Epithelial cell of proximal tubule (primary cell): ENCODE measurements around the gene PDCD1. TPM values are rescaled to one million over a fixed set of nuclear protein-coding genes. Genes with fewer than 3 reads are reported as not detected.
"Not testable (repeated sequence)": the region's sequence is repeated elsewhere in the genome, so short reads cannot be mapped to it uniquely, and the experiment has no call there.

Source experiments
- DNase-seq: peaks from one replicate; pipeline ENCODE4 v3.0.0-alpha.2; 2011; ENCODE audit warnings: low read depth
- H3K4me3 ChIP-seq: 2 replicates; pipeline ENCODE4 v1.5.1; 2011; ENCODE audit warnings: low read depth, mild to moderate bottlenecking, low read length
- total RNA-seq: library from RNA; depleted of rRNA; stranded (reverse); fragments of >200 nt; gene quantifications from 2 replicates; pipeline ENCODE4 v1.2.3, GENCODE V29; 2015
- TF ChIP-seq, protein P1 (sequence below): conservative IDR thresholded peaks from 2 replicates; pipeline ENCODE4 v1.5.1; 2012; ENCODE audit warnings: low read depth, mild to moderate bottlenecking, low read length

PDCD1 gene
- total RNA-seq, 1 donor from 2014 or later: 0.92 TPM

DNA sequence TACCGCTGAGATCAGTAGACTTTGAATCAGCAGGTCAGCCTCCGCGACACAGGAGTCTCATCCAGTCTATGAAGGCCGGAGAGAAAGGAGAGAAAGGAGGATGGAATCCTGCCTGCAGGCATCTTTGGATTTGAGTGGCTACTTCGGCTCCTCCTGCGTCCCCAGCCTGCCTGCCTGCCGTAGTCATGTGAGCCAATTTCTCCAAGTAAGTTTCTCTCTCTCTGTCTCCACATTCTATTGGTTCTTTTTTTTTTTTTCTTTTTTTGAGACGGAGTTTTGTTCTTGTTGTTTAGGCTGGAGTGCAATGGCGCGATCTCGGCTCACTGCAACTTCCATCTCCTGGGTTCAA, 16.7 kb downstream of the PDCD1 start:
- no peak for DNase-seq
- TF ChIP-seq, protein P1, sequence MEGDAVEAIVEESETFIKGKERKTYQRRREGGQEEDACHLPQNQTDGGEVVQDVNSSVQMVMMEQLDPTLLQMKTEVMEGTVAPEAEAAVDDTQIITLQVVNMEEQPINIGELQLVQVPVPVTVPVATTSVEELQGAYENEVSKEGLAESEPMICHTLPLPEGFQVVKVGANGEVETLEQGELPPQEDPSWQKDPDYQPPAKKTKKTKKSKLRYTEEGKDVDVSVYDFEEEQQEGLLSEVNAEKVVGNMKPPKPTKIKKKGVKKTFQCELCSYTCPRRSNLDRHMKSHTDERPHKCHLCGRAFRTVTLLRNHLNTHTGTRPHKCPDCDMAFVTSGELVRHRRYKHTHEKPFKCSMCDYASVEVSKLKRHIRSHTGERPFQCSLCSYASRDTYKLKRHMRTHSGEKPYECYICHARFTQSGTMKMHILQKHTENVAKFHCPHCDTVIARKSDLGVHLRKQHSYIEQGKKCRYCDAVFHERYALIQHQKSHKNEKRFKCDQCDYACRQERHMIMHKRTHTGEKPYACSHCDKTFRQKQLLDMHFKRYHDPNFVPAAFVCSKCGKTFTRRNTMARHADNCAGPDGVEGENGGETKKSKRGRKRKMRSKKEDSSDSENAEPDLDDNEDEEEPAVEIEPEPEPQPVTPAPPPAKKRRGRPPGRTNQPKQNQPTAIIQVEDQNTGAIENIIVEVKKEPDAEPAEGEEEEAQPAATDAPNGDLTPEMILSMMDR: no peak
- no peak overlapping the region for H3K4me3 ChIP-seq

DNA sequence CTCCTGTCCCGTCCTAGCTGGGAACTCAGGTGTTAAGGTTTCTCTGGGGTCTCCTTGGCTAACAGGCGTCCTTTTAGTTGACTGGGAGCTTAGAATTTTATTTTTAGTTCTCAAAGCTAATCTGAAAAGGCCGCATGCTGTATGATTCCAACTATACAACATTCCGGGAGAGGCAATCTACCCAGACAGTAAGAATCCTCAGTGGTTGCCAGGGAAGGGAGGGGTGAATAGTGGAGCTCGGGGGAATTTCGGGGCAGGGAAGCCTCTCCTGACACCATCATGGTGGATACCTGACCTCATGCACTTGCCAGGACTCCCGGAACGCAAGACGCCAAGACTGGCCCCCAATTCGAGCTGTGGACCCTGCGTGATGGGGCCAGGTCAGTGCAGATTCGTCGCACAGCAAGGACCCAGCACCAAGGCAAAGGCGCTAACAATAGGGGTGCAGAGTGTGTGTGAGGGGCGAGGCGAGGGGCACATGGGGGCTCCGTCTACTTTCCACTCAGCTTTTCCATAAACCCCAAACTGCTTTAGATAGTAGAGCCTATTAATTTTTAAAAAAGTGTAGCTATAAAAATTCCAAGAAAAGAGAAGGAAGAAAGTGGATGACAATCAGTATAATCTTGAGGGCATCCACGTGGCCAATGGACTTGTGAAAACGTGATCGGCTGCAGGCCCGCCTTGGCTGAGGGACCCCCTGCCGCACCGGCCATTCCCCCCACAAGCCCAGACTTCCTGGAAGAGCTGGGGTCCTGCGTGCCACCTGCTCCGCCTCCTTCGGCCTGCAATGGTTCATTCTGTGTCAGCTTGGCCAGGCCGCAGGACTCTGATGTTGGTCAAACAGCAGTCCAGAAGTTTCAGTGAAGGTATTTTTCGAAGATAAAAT, 17.3 kb downstream of the PDCD1 start:
- H3K4me3 ChIP-seq: no peak overlapping the region
- TF ChIP-seq, protein P1: no peak
- no peak for DNase-seq

DNA sequence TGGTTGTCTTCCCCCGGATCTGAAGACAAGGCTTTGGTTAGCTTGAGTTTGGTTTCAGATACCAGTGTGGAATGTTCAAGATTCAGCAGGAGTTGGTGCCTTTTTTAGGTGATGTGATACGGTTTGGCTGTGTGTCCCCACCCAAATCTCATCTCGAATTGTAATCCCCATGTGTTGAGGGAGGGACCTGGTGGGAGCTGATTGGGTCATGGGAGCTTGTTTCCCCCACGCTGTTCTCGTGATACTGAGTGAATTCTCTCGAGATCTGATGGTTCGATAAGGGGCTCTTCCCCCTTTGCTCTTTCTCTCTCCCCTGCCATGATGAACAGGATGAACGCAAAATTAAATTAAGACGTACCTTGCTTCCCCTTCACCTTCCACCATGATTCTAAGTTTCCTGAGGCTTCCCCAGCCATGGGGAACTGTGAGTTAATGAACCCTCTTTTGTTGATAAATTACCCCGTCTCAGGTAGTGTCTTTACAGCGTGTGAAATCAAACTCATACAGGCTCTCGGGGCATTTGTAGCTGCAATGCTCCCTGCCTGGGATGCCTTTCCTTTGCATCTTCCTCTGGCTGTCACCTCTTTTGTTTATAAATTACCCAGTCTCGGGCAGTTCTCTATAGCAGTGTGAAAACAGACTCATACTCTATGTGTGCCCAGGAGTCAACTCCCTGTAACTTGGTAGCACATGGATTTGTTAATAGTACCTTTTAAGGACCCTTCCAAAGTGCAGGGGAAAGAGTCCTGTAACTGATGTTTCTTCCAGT, 21.3 kb downstream of the PDCD1 start:
- TF ChIP-seq, protein P1: no peak
- no peak for DNase-seq
- H3K4me3 ChIP-seq: no peak overlapping the region

DNA sequence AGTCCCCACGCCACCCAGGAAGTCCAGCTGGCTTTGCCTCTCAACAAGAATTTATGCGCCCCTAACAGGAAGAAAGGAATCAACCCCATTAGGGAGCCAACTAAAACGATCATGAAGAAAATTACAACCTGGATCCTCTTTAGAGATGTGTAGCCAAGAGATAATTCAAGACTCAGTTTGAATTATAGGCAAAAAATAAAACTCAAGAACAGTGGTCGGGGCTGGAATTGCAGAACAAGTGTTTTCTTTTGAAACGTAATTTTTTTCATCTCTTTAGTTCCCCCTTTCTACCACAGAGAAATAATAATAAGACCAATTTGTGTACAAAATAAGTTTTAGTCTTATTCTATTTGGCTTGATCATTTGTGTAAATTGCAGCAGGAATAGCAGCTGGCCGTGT, 22.4 kb downstream of the PDCD1 start:
- no peak for DNase-seq
- H3K4me3 ChIP-seq: no peak overlapping the region
- TF ChIP-seq, protein P1: no peak

DNA sequence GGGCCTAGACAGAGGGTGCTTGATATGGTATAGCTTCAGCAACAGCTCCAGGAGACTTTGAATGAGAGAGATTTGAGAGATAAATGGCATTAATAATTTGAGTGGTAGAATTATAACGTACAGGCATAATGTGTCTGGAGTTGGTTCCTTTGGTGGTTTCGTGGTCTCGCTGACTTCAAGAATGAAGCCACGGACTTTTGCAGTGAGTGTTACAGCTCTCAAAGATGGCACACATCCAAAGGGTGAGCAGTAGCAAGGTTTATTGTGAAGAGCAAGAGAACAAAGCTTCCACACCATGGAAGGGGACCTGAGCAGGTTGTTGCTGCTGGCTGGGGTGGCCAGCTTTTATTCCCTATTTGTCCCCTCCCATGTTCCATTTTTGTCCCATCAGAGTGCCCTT, 23.1 kb downstream of the PDCD1 start:
- TF ChIP-seq, protein P1: no peak
- H3K4me3 ChIP-seq: no peak overlapping the region
- DNase-seq: no peak

DNA sequence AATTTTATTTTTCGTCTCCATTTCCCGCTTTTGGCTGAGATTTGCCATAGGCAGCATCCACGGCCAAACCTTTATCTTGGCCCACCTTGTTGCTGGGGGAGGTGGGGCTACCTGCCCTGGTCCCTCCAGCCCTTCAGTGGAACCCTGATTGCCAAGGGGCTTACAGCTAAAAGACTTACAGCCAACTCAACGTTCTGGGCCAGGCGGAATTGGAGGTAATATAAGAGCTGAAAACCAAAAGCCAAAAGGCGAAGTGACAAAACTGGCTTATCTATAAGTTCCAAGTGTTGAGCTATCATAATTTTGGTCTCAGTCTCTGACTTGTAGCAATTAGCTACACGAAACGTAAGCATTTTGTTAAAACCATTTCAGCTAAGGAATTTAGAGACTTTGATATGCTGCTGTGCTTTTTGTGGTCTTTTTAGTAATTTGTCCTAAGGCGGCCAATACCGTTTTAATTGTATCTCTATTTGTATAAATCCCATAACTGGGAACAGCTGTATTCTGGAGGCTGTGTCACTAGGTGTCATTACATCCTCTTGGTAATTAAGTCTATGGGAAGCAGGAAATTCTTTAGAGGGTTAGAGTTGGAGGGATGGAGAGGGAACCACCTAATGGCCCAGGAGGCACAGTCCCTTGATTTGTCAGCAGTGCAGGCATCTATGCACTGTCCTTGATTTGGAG, 24.0 kb downstream of the PDCD1 start:
- H3K4me3 ChIP-seq: no peak overlapping the region
- no peak for DNase-seq
- TF ChIP-seq, protein P1: no peak

DNA sequence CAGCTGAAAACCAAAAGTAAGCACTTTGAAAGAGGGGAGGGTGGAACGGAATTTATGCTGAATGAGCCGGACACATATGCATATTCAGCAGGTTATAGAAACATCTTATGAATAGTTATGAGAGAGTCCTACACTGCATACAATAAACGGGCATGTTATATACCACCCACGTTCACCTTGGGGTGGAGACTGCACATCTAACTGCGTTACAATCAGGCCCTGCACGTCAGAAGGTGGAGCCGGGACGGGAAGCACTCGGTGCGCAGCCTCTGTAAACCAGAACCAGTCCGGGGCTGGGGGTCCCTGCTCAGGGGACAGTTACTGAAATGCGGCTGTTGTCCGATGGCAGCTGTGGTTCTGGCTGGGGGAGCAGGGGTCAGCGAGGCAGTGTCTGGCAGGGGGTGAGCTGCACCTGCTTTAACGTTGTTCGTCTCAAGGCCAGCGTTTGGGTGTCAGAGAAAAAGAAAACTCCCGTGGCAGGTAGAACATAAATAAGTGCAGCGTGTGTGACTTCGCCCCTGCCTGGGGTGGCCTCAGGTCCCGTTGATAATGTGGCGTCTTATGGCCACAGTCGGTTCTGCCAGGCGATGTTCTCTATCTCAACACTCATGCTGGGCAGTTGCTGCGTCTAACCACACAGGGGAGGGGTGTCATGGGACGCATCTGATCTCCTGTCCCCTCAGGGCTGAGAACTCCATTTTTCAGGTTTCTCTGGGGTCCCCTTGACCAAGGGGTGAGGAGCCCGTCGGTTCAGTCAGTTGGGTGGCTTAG, 24.8 kb downstream of the PDCD1 start:
- not testable (repeated sequence) for DNase-seq, H3K4me3 ChIP-seq
